A172 (cell line): ENCODE results near the gene PTGFRN. TPM values are rescaled to one million over a fixed set of nuclear protein-coding genes. Genes with fewer than 3 reads are reported as not detected.

Source experiments
- DNase-seq: peaks from one replicate; pipeline ENCODE4 v3.0.0-alpha.2; 2015; ENCODE audit warnings: low spot score
- total RNA-seq: library from RNA; depleted of rRNA; stranded (reverse); fragments of >200 nt; shearing (Covaris generic); gene quantifications from 2 replicates; pipeline ENCODE4 v1.2.3, GENCODE V29; 2014

Gene PTGFRN
- total RNA-seq, 1 experiment from 2014 or later, result 55.4 TPM

DNA sequence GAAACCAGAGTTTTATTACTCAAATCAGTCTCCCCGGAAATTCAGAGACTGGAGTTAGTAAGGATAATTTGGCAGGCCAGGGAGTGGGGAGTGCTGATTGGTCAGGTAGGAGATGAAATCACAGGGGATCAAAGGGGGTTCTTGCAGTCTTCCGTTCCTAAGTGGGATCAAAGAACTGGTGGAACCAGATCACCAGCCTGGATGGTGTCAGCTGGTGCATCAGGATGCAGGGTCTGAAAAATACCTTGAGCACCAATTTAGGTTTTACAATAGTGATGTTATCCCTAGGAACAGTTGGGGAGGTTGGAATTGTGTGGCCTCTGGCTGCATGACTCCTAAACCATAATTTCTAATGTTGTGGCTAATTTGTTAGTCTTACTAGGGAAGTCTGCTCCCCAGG lies 90.4 kb downstream of the PTGFRN start:
- no peak for DNase-seq

DNA sequence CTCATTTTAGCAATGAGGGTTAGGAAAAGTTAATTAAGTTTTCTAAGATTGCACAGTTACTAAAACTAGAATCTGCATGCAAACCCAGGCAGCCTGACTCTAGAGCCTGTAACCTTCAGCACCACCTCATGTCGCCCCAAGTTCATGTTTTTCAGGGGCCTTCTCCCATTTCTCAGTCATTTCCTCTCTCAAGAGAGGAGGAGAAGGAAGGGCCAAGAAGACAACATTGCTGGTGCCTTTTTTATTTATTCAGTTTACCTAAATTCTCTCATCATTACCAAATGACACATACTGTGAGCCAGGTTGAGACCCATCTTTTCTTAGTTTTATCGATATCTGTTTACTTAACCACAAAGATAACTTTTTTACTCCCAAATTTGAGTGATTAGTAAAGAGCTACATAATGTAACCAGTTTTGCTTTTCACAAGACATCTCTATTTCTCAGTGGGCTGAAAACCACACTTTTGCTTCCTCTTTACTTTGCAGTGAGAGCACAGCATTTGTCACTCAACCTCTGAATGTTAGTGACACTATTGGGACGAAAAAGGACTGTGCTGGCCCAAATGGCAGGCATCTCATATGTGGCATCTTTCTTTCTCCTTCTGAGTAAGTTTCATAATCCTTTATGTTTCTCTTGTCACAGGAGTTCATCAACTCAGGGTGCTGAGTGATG lies 91.7 kb downstream of the PTGFRN start, which contains the start of gene CD101:
Gene CD101 (plus strand): TSS at position 507 of the 674 bp plus-strand sequence. CDS start 58 bp downstream, at position 565.
- no peak for DNase-seq

DNA sequence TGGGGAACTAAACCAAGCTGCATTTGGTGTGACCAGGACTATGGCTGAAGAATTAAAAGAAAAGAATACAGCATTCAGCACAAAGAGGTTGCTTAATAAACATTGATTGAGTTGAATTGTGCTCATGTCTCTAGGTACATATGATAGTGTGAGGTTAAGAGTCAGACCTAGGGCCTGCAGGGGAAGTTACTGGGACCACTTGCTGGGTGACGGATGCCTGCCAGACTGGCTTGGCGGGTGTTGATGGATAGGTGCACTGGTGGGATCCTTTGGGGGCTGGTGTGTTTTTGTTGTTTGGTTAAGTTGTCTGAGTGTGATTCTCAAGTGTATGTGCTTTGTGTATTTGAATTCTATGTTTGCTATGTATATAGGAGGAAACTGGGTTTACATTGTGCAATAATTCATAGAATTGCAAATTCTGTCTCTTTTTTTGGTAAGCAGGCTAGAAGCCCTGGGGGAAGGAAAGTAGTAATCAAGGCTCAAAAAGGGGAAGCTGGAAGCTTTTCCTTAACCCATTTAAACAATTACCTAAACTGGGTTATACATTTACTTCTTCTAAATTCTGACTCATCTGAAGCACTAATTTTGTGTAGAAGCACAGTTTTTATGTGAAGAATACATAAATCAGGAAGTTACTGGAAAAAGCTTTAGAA lies 93.6 kb downstream of the PTGFRN start:
- no peak for DNase-seq

DNA sequence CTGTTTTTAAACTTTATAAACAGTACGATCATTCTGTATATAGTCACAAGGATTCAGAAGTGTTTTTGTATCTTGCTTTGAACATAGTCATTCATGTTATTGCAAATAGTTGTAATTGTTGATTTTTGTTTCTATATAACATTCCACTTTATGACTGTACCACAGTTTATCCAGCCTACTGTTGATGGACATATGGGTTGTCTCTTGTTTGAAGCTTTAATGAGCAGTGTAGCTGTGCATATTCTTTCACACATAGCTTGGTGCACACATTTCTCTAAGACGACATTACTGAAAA lies 98.0 kb downstream of the PTGFRN start:
- no peak for DNase-seq

DNA sequence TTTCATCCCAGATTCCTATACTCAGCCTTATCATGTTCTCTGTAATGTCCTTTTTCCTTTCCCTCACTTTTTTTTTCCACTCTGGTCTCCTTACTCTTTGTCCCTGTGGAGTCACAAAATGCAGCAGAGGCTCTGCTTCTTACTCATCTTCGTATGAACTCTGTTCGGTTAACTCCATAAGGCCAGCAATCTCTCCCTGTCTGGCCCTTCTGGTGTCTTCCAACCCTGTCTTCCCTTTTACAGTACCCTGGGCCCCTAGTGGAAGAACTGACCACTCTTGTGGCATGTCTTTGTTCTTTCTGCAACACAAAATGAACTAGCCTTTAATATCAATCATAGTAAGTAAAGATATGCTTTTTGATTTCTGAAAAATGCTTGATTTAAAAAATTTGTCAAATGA lies 98.9 kb downstream of the PTGFRN start:
- DNase-seq, result no peak

DNA sequence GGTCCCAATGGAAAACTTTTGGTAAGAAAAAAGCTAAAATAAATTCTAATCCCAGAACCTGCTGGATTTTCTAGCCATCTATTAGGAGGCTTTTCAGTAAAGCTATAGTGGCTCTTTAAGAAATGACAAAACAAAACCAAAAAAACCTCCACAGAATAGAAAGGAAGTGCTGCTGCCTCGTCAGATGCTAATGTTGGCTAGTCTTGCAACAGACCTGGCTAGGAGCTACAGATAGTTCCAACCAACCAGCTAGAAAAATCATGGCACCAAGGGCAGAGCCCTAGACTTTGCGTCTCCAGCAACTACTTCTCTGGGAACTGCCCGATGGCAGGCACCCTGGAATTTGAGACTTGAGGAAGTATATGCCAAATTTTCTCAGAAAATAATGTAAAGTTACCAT lies 99.4 kb downstream of the PTGFRN start:
- no peak for DNase-seq

DNA sequence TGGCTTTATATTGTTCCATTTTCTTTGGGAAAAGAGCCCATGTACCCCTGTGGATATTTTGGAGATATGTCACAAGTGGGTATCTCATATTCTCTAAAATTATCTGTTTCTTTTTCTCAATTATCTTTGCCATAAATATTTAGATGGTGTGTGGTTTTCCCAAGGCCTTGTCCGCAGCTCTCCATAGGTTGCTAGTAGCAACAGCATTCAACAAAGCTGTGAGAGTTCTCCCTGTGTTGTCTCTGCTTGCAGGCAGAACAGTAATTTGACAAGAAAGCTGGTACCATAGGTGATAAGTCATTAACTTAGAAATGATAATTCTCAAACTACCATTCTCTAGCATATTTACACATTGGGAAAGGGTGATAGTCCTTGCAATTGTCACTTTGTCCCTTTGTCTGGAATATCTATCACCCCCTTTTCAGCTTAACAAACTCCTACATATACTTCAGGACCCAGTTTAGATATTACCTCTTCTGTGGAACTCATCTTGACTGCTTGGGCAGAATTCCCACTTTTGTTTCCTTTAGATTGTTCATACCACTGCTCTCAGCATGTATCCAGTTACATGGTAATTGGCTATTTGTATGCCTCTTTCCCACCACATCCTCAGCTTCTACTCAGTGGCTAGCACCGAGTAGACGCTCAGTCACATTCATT lies 100.7 kb downstream of the PTGFRN start:
- DNase-seq, result no peak

DNA sequence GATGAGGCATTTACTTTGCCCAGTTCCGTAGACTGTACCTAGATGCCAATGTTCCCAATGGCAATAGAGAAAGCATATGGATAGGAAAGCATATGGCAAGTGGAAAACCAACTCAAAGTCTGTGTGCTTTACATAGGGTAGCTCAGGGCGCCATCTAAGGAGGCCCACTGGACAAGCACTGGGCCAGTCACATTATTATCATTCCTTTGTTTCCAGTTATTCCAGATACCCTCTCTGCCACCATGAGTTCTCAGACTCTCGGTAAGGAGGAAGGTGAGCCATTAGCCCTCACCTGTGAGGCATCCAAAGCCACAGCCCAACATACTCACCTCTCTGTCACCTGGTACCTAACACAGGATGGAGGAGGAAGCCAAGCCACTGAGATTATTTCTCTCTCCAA lies 101.6 kb downstream of the PTGFRN start:
- no peak for DNase-seq

DNA sequence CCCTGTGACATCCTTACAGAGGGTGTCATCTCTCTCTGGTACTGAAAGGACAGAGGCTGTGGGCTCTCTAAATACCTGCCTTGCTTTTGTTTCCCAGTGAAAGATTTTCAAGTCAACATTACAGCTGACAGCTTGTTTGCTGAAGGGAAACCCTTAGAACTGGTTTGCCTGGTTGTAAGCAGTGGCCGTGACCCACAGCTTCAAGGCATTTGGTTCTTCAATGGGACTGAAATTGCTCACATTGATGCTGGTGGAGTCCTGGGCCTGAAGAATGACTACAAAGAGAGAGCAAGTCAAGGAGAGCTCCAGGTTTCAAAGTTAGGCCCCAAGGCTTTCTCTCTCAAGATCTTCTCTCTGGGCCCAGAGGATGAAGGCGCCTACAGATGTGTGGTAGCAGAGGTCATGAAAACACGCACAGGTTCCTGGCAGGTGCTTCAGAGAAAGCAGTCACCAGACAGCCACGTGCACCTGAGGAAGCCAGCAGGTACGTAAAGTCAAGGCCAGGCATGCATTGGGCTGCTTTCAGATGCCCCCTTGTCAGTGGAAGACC lies 103.7 kb downstream of the PTGFRN start:
- no peak for DNase-seq

DNA sequence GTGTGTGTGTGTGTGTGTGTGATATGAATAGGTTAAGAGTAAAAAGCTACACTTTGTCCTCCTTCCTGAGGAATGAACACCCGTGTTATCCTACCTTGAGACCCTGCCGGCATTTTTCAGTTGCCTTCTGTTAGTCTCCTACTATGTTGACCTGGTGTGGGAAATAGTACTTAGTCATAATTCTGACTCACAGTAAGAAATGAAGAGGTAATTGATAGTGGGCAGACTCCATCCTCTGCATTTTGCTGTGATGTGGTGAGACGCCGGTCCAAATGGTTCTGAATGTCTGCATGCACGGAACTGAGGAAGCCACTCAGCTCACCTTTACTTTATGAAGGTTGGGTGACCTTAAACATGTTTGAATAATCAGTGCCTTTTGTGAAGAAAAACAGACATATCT lies 104.5 kb downstream of the PTGFRN start:
- no peak for DNase-seq

DNA sequence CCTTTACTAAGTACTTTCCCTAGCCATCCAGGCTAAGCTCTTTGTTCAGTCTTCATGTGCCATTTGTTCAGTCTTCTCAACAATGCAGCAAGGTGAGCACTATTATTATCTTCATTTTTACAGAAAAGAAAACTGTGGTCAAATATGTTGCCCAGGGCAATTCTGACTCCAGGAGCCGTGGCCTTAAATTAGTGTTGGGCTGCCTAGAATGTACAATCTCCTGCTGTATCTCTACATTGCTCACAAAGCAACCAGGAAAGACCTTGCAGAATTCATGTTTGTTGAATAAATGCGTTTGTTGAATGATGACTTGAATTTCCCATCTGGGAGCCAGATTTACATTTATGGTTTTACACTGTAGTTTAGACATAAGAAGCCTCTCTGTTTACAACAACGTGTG lies 106.0 kb downstream of the PTGFRN start:
- DNase-seq, result no peak

DNA sequence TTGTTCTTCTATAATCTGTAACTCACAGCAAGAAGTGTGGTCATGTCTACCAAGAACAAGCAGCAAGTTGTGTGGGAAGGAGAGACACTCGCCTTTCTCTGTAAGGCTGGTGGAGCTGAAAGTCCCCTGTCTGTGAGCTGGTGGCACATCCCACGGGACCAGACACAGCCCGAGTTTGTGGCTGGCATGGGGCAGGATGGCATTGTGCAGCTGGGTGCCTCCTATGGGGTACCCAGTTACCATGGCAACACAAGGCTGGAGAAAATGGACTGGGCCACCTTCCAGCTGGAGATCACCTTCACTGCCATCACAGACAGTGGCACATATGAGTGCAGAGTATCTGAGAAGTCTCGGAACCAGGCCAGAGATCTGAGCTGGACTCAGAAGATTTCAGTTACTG lies 107.3 kb downstream of the PTGFRN start:
- DNase-seq, result no peak

DNA sequence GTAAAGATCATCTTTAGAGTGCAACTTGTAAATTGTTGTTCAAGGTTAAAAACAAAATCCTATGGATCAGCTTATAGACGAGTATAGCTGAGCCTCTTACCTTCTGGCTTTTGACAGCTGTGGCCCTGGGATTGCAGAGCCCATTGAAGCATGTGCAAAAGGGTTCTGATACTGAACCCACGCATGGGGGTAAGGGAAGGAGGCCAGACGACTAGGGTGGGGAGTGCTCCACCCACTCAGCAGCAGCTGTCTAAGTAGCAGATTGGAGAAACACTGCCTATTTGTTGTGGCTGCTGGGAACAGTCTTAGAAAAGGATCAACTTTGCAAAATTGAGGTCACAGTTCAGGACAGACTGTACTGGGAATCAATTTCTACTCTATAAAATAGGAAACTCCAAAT lies 107.9 kb downstream of the PTGFRN start:
- DNase-seq, result no peak

DNA sequence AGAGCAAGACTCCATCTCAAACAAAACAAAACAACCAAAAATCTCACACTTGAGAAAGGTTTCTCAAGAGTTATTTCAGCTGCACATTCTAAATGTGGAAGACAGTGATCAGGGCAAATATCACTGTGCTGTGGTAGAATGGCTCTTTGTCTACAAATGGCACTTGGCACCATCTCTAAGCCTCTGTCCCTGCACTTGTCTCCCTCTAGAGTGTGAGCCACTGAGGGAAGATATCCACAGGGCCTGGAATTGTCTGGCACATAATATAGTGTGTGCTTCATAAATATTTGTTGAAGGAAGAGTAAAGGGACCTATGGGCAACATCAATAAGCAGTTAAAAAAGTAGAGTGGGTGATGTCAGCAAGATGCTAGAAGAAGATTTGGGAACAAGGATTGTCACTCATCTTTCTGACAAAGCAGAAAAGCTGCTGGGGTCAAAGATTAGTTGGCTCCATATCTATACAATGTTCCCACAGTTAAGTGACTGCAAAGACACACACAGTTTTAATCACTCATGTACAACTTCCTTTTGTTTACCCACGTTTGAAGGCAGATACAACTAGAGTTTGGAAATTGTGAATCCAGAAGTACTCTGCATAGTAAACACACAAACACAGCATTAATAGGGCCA lies 110.9 kb downstream of the PTGFRN start:
- no peak for DNase-seq

DNA sequence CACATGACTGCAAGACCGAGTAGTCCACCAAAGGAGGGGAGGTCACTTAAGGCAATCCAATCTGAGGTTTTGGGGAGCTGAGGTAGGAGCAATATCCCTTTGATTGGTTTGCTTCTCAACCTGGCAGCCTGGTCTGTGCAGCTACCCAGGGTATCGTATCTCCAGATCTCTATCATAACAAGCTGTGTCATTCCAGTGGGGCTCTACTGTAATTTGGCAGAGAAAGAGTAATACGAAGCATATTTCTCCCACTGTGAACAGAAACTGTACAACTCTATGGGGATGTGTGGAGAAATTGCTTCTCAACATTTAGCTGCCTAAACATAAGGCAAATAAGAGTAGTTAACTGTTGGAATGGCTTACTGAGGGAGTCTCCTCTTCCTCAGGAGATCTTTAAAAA lies 112.4 kb downstream of the PTGFRN start:
- no peak for DNase-seq

DNA sequence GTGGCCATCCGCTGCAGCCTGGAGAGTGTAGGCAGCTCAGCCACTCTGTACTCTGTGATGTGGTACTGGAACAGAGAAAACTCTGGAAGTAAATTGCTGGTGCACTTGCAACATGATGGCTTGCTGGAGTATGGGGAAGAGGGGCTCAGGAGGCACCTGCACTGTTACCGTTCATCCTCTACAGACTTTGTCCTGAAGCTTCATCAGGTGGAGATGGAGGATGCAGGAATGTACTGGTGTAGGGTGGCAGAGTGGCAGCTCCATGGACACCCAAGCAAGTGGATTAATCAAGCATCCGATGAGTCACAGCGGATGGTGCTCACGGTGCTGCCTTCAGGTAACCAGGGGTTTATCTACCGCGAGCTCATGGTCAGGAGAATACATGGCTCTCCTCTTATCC lies 115.9 kb downstream of the PTGFRN start:
- no peak for DNase-seq

DNA sequence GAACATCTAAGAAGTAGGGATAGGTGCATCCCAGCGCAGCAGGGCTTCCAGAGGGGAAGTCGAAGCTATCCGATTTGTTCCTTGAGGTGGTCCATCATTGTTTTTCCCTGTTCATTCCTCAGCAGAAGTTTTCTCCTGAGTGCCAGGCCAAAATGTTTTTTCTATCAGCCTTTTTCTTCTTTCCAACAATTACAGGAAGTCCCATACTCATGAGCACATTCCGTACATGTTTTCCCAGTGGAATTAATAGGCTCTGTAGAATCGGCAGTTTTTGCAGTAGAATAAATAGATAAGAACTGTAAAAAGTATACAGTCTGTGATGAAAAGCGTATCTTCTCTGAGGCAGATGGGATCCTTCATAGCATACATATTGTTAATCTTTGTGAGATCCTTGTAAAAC lies 116.6 kb downstream of the PTGFRN start:
- DNase-seq, result no peak

DNA sequence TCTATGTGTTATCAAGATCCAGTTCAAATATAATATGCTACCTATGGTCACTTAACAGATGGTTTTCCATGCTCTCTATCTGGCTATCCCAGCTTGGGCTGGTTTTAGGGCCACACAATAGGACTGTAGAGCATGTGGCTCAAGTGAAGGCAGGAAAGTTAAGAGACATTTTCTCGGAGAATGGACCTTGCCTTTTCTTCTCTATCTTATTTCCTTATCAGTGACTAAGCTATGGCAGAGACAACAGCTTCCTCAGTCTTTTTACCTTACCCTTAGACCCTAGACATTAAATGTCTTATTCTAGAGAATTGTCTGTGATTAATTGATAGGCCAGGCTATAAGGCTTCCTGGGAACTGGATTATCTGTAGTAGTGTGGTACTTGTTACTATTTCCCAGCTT lies 120.0 kb downstream of the PTGFRN start:
- DNase-seq, result no peak

DNA sequence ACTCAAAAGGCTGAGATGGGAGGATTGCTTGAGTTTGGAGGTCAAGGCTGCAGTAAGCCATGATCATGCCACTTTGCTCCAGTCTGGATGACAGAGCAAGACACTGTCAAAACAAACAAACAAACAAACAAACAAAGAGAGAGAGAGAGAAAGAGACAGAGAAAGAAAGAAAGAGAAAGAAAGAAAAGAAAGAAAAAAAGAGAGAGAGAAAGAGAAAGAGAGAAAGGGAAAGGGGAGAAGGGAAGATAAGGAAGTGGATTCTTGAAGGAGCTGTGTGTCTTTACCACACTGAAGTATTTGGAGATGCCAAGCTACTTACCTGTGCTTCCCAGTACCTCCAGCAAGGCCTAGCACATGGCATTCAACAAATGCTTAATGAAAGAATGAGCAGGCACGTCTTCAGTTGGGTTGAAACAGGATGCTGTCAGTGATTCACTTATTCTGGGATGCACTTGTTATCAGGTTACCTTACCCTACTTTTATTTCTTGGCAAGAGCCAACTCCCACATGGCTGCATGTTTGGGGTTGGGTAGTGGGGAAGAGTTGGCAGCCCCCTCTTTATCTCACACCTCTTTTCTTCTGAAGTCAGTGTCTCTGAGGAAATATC lies 120.7 kb downstream of the PTGFRN start:
- DNase-seq, result no peak

DNA sequence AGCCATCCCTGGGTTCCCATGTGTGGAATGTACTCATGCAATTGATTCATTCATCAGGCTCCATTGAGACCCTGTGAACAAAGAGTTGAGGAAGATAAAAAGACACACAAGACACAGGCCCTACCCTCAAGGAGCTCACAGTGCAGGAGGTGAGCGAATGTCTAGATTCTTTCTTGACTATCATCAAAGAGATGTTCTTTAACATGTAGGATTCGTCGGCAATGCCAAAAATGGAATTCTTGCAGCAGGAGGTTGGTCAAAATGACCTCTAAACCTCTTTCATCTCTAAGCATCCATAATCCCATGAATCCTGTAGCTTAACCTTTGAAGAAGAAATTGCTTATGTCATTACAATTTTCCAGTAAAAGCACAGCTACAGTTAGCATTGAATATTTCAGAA lies 122.5 kb downstream of the PTGFRN start:
- DNase-seq, result no peak

DNA sequence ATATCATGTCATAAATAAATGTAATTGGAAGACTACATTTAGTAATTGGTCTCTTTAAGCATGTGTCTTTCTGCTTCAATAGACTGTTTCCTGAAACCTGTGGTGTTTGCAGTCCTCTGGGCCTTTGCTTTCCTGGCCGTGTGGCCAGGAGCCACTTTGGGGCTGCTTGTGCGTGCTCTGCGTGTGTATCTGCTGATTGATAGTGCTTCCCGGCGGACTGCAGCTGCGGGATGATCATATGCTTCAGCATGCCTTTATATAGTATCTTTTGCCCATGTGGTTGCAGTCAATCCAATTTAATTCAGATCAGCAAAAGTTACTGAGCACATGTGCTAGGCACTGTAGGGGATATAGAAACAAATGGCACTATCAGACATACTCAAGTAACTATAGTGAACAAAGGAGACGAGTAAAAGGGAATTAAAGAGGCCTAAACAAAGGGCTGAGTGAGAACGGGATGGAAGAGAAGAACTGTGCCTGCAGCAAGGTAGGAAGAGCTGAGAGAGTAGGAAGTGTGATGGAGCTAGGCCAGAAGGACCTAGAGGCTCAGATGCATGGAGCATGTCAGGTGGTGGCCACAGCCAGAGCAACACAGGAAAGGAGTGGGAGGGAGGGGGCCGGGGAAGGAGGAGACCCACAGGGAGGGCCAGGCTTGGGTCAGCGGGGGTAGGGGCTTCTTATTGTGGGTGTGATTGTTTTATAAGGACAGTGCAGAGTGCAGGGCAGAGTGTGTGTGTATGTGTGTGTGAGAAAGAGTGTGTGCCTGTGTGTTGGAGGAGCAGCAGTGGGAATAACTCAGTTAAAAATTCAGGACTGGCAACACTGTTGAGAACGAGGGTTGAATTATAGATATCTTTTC lies 123.2 kb downstream of the PTGFRN start:
- DNase-seq, result no peak
